HG03097 (cell line): ENCODE data around the gene ERAS.
"Not testable (repeated sequence)": the region's sequence is repeated elsewhere in the genome, so short reads cannot be mapped to it uniquely, and the experiment has no call there.

Source experiments
- ATAC-seq: cut with Tn5 transposase; IDR thresholded peaks from one replicate; pipeline ENCODE4 v1.9.1; 2021; ENCODE audit not compliant: unreplicated experiment, low FRiP score

The ERAS gene

GRCh38 chrX:48794911-48795515, 31.3 kb upstream of the ERAS start:
- ATAC-seq = no peak

- no peak for ATAC-seq
Measured at GRCh38 chrX:48798318-48798717, 28.0 kb upstream of the ERAS start.

- ATAC-seq = no peak
Measured at GRCh38 chrX:48800574-48801279, 25.6 kb upstream of the ERAS start.

- peak; percentile 78 for ATAC-seq
Measured at GRCh38 chrX:48801280-48802088, 24.8 kb upstream of the ERAS start, which contains the start of gene HDAC6. Gene HDAC6 (plus strand): TSS chrX:48802067. CDS start chrX:48802693, 626 bp downstream.

- ATAC-seq = peak; percentile 39
Measured at GRCh38 chrX:48802089-48802904, 24.0 kb upstream of the ERAS start.

GRCh38 chrX:48802905-48803200, 23.5 kb upstream of the ERAS start:
- ATAC-seq = no peak

GRCh38 chrX:48806081-48806480, 20.2 kb upstream of the ERAS start:
- no peak for ATAC-seq

- ATAC-seq = no peak
Measured at GRCh38 chrX:48813644-48814043, 12.7 kb upstream of the ERAS start.

GRCh38 chrX:48814722-48815121, 11.6 kb upstream of the ERAS start:
- ATAC-seq = no peak

GRCh38 chrX:48815266-48815665, 11.0 kb upstream of the ERAS start:
- ATAC-seq = no peak

- no peak for ATAC-seq
Measured at GRCh38 chrX:48816014-48816810, 10.1 kb upstream of the ERAS start.

GRCh38 chrX:48818098-48818497, 8.2 kb upstream of the ERAS start:
- ATAC-seq = no peak

GRCh38 chrX:48818866-48819265, 7.4 kb upstream of the ERAS start:
- ATAC-seq = no peak

GRCh38 chrX:48819394-48819793, 6.9 kb upstream of the ERAS start:
- ATAC-seq = not testable (repeated sequence)

- ATAC-seq = no peak
Measured at GRCh38 chrX:48823053-48823452, 3.3 kb upstream of the ERAS start.

- no peak for ATAC-seq
Measured at GRCh38 chrX:48824066-48824465, 2.2 kb upstream of the ERAS start.

GRCh38 chrX:48826876-48827653, 752 bp downstream of the ERAS start:
- no peak for ATAC-seq

GRCh38 chrX:48827654-48827968, 1.3 kb downstream of the ERAS start:
- ATAC-seq = no peak

GRCh38 chrX:48829016-48829735, 2.9 kb downstream of the ERAS start:
- ATAC-seq = no peak
